AG04450 (cell line): Measurements from ENCODE around the gene RAB11A. TPM values are rescaled to one million over a fixed set of nuclear protein-coding genes. Genes with fewer than 3 reads are reported as not detected.
A peak's percentile ranks its signal among the peaks of the same experiment; 100 is the strongest.

Experiments used
- CTCF ChIA-PET: fragments of 300-600, 350-600 bp; formaldehyde crosslinking; extraction: SDS; loops from one replicate; lab custom pipeline; 2022; ENCODE audit warnings: antibody characterized with exemption, inconsistent platforms; lab: Charles Lee
- POLR2A ChIA-PET: fragments of 350-600 bp; formaldehyde crosslinking; extraction: SDS; loops from one replicate; lab custom pipeline; 2021; ENCODE audit warnings: antibody characterized with exemption, inconsistent platforms; lab: Yijun Ruan, JAX
- DNase-seq: peaks from one replicate; pipeline ENCODE4 v3.0.0-alpha.2; 2011; ENCODE audit warnings: low read depth, low spot score
- H3K27ac ChIP-seq: one replicate; pipeline ENCODE4 v1.5.1; 2012; ENCODE audit warnings: low read depth, low read length, control low read depth
- H3K27me3 ChIP-seq: one replicate; pipeline ENCODE4 v1.6.0; 2012; ENCODE audit warnings: low read length; ENCODE audit not compliant: control insufficient read depth, insufficient read depth
- H3K4me3 ChIP-seq: 2 replicates; pipeline ENCODE4 v1.5.1; 2011; ENCODE audit warnings: mild to moderate bottlenecking, low read depth, low read length, control low read depth
- H3K9me3 ChIP-seq: 2 replicates; pipeline ENCODE4 v1.5.1; 2012; ENCODE audit warnings: low read length; ENCODE audit not compliant: control insufficient read depth, insufficient read depth
- polyA plus RNA-seq: library from polyadenylated mRNA; depleted of rRNA; stranded (reverse); fragments of >200 nt; gene quantifications from 2 replicates; pipeline ENCODE4 v1.2.3, GENCODE V29; 2011
- TF ChIP-seq, protein P1 (sequence below): IDR thresholded peaks from 2 replicates; pipeline ENCODE4 v1.5.1; 2011; ENCODE audit warnings: low read depth, low read length, control low read depth, inconsistent platforms

Gene RAB11A
- polyA plus RNA-seq, 1 experiment = 399 TPM

DNA sequence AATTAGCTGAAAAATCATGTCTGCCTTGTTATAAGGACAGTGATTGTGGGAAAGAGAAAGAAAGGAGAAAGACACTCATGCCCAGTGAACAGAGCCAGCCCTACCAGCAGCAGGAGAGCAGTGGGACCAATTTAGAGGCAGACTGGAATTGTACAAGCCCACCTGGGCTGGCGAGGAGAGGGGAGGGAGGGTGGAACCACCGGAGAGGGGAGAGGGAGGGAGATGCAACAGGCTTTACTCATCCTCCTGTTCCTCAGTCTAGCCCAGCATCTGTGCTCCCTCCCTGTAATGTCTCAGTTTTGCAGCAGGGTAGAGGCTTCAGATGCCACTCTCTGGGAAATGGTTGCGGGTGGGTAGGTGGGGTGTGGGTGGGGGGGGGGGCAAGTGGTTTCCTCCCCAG is 54.7 kb downstream of the RAB11A start:
- POLR2A ChIA-PET = no interaction called here
- CTCF ChIA-PET = no interaction called here
- H3K27me3 ChIP-seq = peaks cover 5% of the 10 kb centered on the region
- H3K27ac ChIP-seq = no peak overlapping the region
- no peaks in the 10 kb centered on the region for H3K9me3 ChIP-seq
- TF ChIP-seq, protein P1, sequence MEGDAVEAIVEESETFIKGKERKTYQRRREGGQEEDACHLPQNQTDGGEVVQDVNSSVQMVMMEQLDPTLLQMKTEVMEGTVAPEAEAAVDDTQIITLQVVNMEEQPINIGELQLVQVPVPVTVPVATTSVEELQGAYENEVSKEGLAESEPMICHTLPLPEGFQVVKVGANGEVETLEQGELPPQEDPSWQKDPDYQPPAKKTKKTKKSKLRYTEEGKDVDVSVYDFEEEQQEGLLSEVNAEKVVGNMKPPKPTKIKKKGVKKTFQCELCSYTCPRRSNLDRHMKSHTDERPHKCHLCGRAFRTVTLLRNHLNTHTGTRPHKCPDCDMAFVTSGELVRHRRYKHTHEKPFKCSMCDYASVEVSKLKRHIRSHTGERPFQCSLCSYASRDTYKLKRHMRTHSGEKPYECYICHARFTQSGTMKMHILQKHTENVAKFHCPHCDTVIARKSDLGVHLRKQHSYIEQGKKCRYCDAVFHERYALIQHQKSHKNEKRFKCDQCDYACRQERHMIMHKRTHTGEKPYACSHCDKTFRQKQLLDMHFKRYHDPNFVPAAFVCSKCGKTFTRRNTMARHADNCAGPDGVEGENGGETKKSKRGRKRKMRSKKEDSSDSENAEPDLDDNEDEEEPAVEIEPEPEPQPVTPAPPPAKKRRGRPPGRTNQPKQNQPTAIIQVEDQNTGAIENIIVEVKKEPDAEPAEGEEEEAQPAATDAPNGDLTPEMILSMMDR = no peak
- no peak for DNase-seq
- no peak overlapping the region for H3K4me3 ChIP-seq

- peaks cover 10% of the 10 kb centered on the region for H3K27me3 ChIP-seq
- H3K27ac ChIP-seq = no peak overlapping the region
- no peak overlapping the region for H3K4me3 ChIP-seq
- ChIA-PET POLR2A (no interaction called here), CTCF (no interaction called here)
- DNase-seq = no peak
- TF ChIP-seq, protein P1 = no peak
- no peaks in the 10 kb centered on the region for H3K9me3 ChIP-seq
Observed at GRCh38 chr15:65925338-65925737, 56.0 kb downstream of the RAB11A start.

DNA sequence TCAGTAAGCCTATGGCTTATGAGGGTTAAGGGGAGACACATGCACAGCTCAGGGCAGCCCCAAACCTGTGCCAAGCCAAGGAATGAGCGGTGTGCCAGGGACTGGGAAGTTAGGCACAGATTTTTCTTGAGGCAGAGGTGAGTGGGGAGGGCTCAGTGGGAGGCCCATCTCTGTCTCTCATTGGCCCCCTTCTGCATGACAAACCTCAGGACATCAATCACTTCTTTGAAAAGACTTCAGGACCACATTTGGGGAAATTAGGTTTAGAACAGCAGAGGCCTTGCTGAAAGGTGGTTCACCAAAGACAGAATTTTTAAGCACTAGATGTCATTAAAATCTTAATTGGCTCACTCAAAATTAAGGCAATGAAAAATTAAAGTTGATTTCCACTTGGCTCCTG is 57.2 kb downstream of the RAB11A start:
- POLR2A ChIA-PET = no interaction called here
- Histone ChIP-seq H3K9me3 (no peaks in the 10 kb centered on the region), H3K4me3 (no peak overlapping the region), H3K27me3 (peaks cover 10% of the 10 kb centered on the region), H3K27ac (no peak overlapping the region)
- TF ChIP-seq, protein P1 = no peak
- no peak for DNase-seq
- CTCF ChIA-PET = no interaction called here

DNA sequence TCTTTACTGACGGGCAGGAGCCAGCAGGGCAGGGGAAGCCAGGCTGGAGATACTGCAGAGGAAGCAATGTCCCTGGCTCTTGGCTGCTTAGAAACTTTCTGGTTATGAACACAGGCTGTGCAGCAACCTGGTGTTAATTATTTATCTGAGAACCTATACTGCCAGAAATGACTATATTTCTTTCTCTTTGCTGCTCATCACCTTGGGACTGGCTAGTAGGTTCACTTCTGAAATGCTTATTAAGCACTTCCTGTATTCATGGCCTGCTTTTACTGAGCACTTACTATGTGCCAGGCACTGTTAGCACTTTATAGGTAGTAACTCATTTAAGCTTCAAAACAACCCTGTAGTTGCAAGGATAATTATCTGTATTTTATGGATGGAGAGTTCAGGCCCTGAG is 57.6 kb downstream of the RAB11A start:
- Histone ChIP-seq H3K27me3 (peaks cover 10% of the 10 kb centered on the region), H3K27ac (no peak overlapping the region), H3K4me3 (no peak overlapping the region), H3K9me3 (no peaks in the 10 kb centered on the region)
- CTCF ChIA-PET = no interaction called here
- POLR2A ChIA-PET = no interaction called here
- no peak for DNase-seq
- TF ChIP-seq, protein P1 = no peak

- ChIA-PET POLR2A (no interaction called here), CTCF (no interaction called here)
Observed at GRCh38 chr15:65927545-65927944, 58.3 kb downstream of the RAB11A start.

More at GRCh38 chr15:65927545-65927944, 58.3 kb downstream of the RAB11A start:
- no peak overlapping the region for H3K4me3 ChIP-seq
- no peaks in the 10 kb centered on the region for H3K9me3 ChIP-seq
- no peak overlapping the region for H3K27ac ChIP-seq
- TF ChIP-seq, protein P1 = peak; percentile 32
- no peak for DNase-seq
- H3K27me3 ChIP-seq = peaks cover 9% of the 10 kb centered on the region
